HEK293 (cell line): ENCODE data around the gene CAPN8.

Source experiments
- CTCF ChIA-PET: fragments of 350-600 bp; formaldehyde crosslinking; extraction: SDS; loops from one replicate; lab custom pipeline; 2021; ENCODE audit warnings: antibody characterized with exemption; lab: Yijun Ruan, JAX
- POLR2A ChIA-PET: fragments of 300-600 bp; formaldehyde crosslinking; extraction: SDS; loops from one replicate; lab custom pipeline; 2020; ENCODE audit warnings: antibody characterized with exemption, inconsistent platforms; lab: Yijun Ruan, JAX
- H3K27ac ChIP-seq: fragments of 200-500 bp; sonication (Bioruptor generic); 2 replicates; pipeline ENCODE4 v1.5.1; 2014; ENCODE audit warnings: low read depth, low read length, control low read depth, inconsistent platforms; ENCODE audit errors: extremely low read depth
- H3K36me3 ChIP-seq, 2 experiments: fragments of 200-500 bp in 1 of 2; sonication (Bioruptor generic) in 1 of 2; 1 replicate in 1 of 2; 2 replicates in 1 of 2; pipeline ENCODE4 v1.5.1; 2014 to 2017; ENCODE audit warnings: inconsistent platforms in 2 of 2, low read length in 2 of 2; ENCODE audit not compliant: control insufficient read depth in 2 of 2, insufficient read depth in 1 of 2
- H3K4me1 ChIP-seq: fragments of 200-500 bp; sonication (Bioruptor generic); 2 replicates; pipeline ENCODE4 v1.5.1; 2014; ENCODE audit warnings: mild to moderate bottlenecking, low read length, inconsistent platforms; ENCODE audit not compliant: control insufficient read depth, insufficient read depth
- H3K4me3 ChIP-seq: 2 replicates; pipeline ENCODE4 v1.5.1; 2011; ENCODE audit warnings: low read depth, mild to moderate bottlenecking, control low read depth, low read length, moderate library complexity
- H3K9me3 ChIP-seq: fragments of 200-500 bp; sonication (Bioruptor generic); 2 replicates; pipeline ENCODE4 v1.5.1; 2014; ENCODE audit warnings: low read depth, low read length, inconsistent platforms; ENCODE audit not compliant: control insufficient read depth, insufficient read depth
- PRDM1 ChIP-seq: fragments of 450-650 bp; formaldehyde crosslinking; IDR thresholded peaks from 2 replicates; pipeline ENCODE4; 2016; ENCODE audit warnings: missing biosample characterization, missing genetic modification characterization
- ZNF114 ChIP-seq: fragments of 450-650 bp; formaldehyde crosslinking; IDR thresholded peaks from 2 replicates; pipeline ENCODE4 v1.5.0; 2017; ENCODE audit warnings: missing biosample characterization, missing genetic modification characterization
- ZNF121 ChIP-seq: fragments of 450-650 bp; formaldehyde crosslinking; IDR thresholded peaks from 2 replicates; pipeline ENCODE4 v1.5.1; 2016; ENCODE audit warnings: missing biosample characterization, missing genetic modification characterization
- ZNF155 ChIP-seq: fragments of 450-650 bp; formaldehyde crosslinking; IDR thresholded peaks from 2 replicates; pipeline ENCODE4 v1.5.1; 2016; ENCODE audit warnings: missing biosample characterization, missing genetic modification characterization
- ZNF211 ChIP-seq: fragments of 450-650 bp; formaldehyde crosslinking; IDR thresholded peaks from 2 replicates; pipeline ENCODE4 v1.5.1; 2016; ENCODE audit warnings: low read depth, missing biosample characterization, missing genetic modification characterization
- ZNF24 ChIP-seq: fragments of 450-650 bp; formaldehyde crosslinking; IDR thresholded peaks from 2 replicates; pipeline ENCODE4 v1.5.1; 2016; ENCODE audit warnings: missing biosample characterization, missing genetic modification characterization
- ZNF266 ChIP-seq: fragments of 450-650 bp; formaldehyde crosslinking; IDR thresholded peaks from 2 replicates; pipeline ENCODE4 v1.5.1; 2016; ENCODE audit warnings: missing biosample characterization, missing genetic modification characterization, low read depth
- ZNF292 ChIP-seq: fragments of 450-650 bp; formaldehyde crosslinking; IDR thresholded peaks from 2 replicates; pipeline ENCODE4 v1.5.1; 2016; ENCODE audit warnings: low read depth, missing biosample characterization, missing genetic modification characterization, borderline replicate concordance
- ZNF350 ChIP-seq: fragments of 450-650 bp; formaldehyde crosslinking; IDR thresholded peaks from 2 replicates; pipeline ENCODE4 v1.5.0; 2017; ENCODE audit warnings: missing biosample characterization, mild to moderate bottlenecking, missing genetic modification characterization
- ZNF624 ChIP-seq: fragments of 450-650 bp; formaldehyde crosslinking; IDR thresholded peaks from 2 replicates; pipeline ENCODE4 v1.5.1; 2017; ENCODE audit warnings: missing biosample characterization, missing genetic modification characterization
- ZNF707 ChIP-seq: fragments of 450-650 bp; formaldehyde crosslinking; IDR thresholded peaks from 2 replicates; pipeline ENCODE4 v1.5.1; 2016; ENCODE audit warnings: missing biosample characterization, missing genetic modification characterization
- TF ChIP-seq, protein P1 (sequence below): fragments of 450-650 bp; formaldehyde crosslinking; IDR thresholded peaks from 2 replicates; pipeline ENCODE4 v1.5.1; 2016; ENCODE audit warnings: missing biosample characterization, missing genetic modification characterization
- TF ChIP-seq, protein P2 (sequence below): fragments of 450-650 bp; formaldehyde crosslinking; IDR thresholded peaks from 2 replicates; pipeline ENCODE4 v1.5.1; 2016; ENCODE audit warnings: missing biosample characterization, missing genetic modification characterization
- TF ChIP-seq, protein P3 (sequence below): fragments of 450-650 bp; formaldehyde crosslinking; IDR thresholded peaks from 2 replicates; pipeline ENCODE4 v1.5.1; 2016; ENCODE audit warnings: missing biosample characterization, missing genetic modification characterization
- TF ChIP-seq, protein P4 (sequence below): fragments of 450-650 bp; formaldehyde crosslinking; IDR thresholded peaks from 2 replicates; pipeline ENCODE4 v1.5.1; 2016; ENCODE audit warnings: missing biosample characterization, missing genetic modification characterization
- TF ChIP-seq, protein P5 (sequence below): fragments of 450-650 bp; formaldehyde crosslinking; conservative IDR thresholded peaks from 2 replicates; pipeline ENCODE4 v1.5.1; 2016; ENCODE audit warnings: low read depth, missing biosample characterization, missing genetic modification characterization
- TF ChIP-seq, protein P6 (sequence below): fragments of 450-650 bp; formaldehyde crosslinking; IDR thresholded peaks from 2 replicates; pipeline ENCODE4 v1.5.1; 2016; ENCODE audit warnings: missing biosample characterization, missing genetic modification characterization
- TF ChIP-seq, protein P7 (sequence below): fragments of 450-650 bp; formaldehyde crosslinking; IDR thresholded peaks from 2 replicates; pipeline ENCODE4 v1.5.1; 2016; ENCODE audit warnings: missing biosample characterization, missing genetic modification characterization

The CAPN8 gene

DNA sequence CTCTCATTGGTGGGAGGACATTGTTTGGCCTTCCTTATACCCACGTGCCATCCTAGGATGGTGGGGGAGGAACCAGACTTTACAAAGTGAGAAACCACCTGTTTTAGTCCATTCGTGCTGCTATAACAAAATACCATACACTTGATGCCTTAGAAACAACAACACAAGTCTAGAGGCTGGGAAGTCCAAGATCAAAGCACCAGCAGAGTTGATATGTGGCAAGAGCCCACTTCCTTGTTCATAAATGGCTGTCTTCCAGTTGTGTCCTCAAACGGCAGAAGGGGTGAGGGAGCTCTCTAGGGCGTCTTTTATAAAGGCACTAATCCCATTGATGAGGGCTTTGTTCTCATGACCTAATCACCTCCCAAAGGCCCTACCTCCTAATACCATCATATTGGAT is 31.1 kb downstream of the CAPN8 start (continued):
- TF ChIP-seq, protein P1, sequence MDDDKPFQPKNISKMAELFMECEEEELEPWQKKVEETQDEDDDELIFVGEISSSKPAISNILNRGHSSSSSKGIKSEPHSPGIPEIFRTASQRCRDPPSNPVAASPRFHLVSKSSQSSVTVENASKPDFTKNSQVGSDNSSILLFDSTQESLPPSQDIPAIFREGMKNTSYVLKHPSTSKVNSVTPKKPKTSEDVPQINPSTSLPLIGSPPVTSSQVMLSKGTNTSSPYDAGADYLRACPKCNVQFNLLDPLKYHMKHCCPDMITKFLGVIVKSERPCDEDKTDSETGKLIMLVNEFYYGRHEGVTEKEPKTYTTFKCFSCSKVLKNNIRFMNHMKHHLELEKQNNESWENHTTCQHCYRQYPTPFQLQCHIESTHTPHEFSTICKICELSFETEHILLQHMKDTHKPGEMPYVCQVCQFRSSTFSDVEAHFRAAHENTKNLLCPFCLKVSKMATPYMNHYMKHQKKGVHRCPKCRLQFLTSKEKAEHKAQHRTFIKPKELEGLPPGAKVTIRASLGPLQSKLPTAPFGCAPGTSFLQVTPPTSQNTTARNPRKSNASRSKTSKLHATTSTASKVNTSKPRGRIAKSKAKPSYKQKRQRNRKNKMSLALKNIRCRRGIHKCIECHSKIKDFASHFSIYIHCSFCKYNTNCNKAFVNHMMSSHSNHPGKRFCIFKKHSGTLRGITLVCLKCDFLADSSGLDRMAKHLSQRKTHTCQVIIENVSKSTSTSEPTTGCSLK (tag by site-specific recombination), result no peak
- TF ChIP-seq ZNF155 (tag by site-specific recombination), result no peak
- TF ChIP-seq, protein P2, sequence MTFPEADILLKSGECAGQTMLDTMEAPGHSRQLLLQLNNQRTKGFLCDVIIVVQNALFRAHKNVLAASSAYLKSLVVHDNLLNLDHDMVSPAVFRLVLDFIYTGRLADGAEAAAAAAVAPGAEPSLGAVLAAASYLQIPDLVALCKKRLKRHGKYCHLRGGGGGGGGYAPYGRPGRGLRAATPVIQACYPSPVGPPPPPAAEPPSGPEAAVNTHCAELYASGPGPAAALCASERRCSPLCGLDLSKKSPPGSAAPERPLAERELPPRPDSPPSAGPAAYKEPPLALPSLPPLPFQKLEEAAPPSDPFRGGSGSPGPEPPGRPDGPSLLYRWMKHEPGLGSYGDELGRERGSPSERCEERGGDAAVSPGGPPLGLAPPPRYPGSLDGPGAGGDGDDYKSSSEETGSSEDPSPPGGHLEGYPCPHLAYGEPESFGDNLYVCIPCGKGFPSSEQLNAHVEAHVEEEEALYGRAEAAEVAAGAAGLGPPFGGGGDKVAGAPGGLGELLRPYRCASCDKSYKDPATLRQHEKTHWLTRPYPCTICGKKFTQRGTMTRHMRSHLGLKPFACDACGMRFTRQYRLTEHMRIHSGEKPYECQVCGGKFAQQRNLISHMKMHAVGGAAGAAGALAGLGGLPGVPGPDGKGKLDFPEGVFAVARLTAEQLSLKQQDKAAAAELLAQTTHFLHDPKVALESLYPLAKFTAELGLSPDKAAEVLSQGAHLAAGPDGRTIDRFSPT (tag by site-specific recombination), result no peak
- no peak for TF ChIP-seq ZNF121 (tag by site-specific recombination)
- TF ChIP-seq, protein P3, sequence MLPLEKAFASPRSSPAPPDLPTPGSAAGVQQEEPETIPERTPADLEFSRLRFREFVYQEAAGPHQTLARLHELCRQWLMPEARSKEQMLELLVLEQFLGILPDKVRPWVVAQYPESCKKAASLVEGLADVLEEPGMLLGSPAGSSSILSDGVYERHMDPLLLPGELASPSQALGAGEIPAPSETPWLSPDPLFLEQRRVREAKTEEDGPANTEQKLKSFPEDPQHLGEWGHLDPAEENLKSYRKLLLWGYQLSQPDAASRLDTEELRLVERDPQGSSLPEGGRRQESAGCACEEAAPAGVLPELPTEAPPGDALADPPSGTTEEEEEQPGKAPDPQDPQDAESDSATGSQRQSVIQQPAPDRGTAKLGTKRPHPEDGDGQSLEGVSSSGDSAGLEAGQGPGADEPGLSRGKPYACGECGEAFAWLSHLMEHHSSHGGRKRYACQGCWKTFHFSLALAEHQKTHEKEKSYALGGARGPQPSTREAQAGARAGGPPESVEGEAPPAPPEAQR, result no peak
- TF ChIP-seq, protein P4, sequence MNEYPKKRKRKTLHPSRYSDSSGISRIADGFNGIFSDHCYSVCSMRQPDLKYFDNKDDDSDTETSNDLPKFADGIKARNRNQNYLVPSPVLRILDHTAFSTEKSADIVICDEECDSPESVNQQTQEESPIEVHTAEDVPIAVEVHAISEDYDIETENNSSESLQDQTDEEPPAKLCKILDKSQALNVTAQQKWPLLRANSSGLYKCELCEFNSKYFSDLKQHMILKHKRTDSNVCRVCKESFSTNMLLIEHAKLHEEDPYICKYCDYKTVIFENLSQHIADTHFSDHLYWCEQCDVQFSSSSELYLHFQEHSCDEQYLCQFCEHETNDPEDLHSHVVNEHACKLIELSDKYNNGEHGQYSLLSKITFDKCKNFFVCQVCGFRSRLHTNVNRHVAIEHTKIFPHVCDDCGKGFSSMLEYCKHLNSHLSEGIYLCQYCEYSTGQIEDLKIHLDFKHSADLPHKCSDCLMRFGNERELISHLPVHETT (tag by site-specific recombination), result no peak
- TF ChIP-seq ZNF624 (tag by site-specific recombination), result no peak

DNA sequence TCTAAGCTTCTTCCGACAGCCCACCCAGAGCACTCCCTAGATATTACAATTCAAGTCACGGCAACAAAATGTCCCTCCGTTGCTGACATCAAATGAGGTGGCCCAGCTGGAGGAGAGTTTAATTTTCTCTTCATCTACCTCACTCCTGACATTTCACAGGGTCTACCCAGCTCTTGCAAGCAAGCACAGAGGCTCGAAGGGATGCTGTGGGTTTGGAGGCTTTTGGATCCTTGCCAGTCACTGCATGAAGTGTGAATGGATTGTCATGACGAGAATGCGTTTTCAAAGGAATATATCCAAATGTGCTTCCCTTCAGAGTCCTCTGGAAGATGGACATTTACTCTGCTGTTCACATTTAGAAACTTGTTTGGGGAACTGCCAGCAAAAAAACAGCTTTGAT is 33.5 kb downstream of the CAPN8 start:
- Histone ChIP-seq H3K36me3 (no peaks in the 10 kb centered on the region), H3K4me3 (no peak overlapping the region), H3K4me1 (no peaks in the 10 kb centered on the region), H3K27ac (no peak overlapping the region), H3K9me3 (no peaks in the 10 kb centered on the region)
- CTCF ChIA-PET, result interaction anchor here (0.6 to 6.6 kb wide), 7 partner anchors 19 to 100 kb away, joined by 3 to 63 read pairs (median 3); no protein-coding TSS in a partner anchor
- POLR2A ChIA-PET, result interaction anchor here (0.6 kb wide), 1 partner anchor 211 kb away, joined by 4 read pairs; no protein-coding TSS in a partner anchor
- TF ChIP-seq, protein P5, sequence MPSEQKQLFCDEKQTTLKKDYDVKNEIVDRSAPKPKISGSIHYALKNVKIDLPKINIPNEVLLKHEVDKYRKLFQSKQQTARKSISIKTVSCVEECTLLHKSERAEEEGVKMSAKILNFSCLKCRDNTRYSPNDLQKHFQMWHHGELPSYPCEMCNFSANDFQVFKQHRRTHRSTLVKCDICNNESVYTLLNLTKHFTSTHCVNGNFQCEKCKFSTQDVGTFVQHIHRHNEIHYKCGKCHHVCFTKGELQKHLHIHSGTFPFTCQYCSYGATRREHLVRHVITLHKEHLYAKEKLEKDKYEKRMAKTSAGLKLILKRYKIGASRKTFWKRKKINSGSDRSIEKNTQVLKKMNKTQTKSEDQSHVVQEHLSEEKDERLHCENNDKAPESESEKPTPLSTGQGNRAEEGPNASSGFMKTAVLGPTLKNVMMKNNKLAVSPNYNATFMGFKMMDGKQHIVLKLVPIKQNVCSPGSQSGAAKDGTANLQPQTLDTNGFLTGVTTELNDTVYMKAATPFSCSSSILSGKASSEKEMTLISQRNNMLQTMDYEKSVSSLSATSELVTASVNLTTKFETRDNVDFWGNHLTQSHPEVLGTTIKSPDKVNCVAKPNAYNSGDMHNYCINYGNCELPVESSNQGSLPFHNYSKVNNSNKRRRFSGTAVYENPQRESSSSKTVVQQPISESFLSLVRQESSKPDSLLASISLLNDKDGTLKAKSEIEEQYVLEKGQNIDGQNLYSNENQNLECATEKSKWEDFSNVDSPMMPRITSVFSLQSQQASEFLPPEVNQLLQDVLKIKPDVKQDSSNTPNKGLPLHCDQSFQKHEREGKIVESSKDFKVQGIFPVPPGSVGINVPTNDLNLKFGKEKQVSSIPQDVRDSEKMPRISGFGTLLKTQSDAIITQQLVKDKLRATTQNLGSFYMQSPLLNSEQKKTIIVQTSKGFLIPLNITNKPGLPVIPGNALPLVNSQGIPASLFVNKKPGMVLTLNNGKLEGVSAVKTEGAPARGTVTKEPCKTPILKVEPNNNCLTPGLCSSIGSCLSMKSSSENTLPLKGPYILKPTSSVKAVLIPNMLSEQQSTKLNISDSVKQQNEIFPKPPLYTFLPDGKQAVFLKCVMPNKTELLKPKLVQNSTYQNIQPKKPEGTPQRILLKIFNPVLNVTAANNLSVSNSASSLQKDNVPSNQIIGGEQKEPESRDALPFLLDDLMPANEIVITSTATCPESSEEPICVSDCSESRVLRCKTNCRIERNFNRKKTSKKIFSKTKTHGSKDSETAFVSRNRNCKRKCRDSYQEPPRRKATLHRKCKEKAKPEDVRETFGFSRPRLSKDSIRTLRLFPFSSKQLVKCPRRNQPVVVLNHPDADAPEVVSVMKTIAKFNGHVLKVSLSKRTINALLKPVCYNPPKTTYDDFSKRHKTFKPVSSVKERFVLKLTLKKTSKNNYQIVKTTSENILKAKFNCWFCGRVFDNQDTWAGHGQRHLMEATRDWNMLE (tag by site-specific recombination), result no peak
- TF ChIP-seq ZNF350 (tag by site-specific recombination) (no peak), ZNF707 (tag by site-specific recombination) (no peak), ZNF266 (tag by site-specific recombination) (no peak), ZNF211 (tag by site-specific recombination) (no peak), PRDM1 (tag by site-specific recombination) (no peak), ZNF292 (tag by site-specific recombination) (no peak), ZNF114 (tag by site-specific recombination) (no peak), ZNF24 (tag by site-specific recombination) (no peak)
- TF ChIP-seq, protein P6, sequence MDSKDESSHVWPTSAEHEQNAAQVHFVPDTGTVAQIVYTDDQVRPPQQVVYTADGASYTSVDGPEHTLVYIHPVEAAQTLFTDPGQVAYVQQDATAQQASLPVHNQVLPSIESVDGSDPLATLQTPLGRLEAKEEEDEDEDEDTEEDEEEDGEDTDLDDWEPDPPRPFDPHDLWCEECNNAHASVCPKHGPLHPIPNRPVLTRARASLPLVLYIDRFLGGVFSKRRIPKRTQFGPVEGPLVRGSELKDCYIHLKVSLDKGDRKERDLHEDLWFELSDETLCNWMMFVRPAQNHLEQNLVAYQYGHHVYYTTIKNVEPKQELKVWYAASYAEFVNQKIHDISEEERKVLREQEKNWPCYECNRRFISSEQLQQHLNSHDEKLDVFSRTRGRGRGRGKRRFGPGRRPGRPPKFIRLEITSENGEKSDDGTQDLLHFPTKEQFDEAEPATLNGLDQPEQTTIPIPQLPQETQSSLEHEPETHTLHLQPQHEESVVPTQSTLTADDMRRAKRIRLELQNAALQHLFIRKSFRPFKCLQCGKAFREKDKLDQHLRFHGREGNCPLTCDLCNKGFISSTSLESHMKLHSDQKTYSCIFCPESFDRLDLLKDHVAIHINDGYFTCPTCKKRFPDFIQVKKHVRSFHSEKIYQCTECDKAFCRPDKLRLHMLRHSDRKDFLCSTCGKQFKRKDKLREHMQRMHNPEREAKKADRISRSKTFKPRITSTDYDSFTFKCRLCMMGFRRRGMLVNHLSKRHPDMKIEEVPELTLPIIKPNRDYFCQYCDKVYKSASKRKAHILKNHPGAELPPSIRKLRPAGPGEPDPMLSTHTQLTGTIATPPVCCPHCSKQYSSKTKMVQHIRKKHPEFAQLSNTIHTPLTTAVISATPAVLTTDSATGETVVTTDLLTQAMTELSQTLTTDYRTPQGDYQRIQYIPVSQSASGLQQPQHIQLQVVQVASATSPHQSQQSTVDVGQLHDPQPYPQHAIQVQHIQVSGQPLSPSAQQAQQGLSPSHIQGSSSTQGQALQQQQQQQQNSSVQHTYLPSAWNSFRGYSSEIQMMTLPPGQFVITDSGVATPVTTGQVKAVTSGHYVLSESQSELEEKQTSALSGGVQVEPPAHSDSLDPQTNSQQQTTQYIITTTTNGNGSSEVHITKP (tag by site-specific recombination), result no peak
- TF ChIP-seq, protein P7, sequence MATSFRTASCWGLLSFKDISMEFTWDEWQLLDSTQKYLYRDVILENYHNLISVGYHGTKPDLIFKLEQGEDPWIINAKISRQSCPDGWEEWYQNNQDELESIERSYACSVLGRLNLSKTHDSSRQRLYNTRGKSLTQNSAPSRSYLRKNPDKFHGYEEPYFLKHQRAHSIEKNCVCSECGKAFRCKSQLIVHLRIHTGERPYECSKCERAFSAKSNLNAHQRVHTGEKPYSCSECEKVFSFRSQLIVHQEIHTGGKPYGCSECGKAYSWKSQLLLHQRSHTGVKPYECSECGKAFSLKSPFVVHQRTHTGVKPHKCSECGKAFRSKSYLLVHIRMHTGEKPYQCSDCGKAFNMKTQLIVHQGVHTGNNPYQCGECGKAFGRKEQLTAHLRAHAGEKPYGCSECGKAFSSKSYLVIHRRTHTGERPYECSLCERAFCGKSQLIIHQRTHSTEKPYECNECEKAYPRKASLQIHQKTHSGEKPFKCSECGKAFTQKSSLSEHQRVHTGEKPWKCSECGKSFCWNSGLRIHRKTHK (tag by site-specific recombination), result no peak
